Activated CD4-positive, alpha-beta T cell treated with anti-CD3 and anti-CD28 coated beads for 36 hours (primary cell): ENCODE measurements around the gene LUC7L3. TPM values are rescaled to one million over a fixed set of nuclear protein-coding genes. Genes with fewer than 3 reads are reported as not detected.

ENCODE experiments used
- ATAC-seq: fragments of 200-7000 bp; cut with Tn5 transposase; one replicate; pipeline ENCODE4 v1.10.0; 2021; ENCODE audit warnings: mild to moderate bottlenecking, moderate library complexity
- CTCF ChIA-PET: fragments of 350-600 bp; sonication (Branson Sonifier 250); formaldehyde crosslinking; loops from one replicate; lab custom pipeline; 2021; ENCODE audit warnings: antibody characterized with exemption; lab: Charles Lee
- POLR2A ChIA-PET: fragments of 350-600 bp; sonication (Branson Sonifier 250); formaldehyde crosslinking; loops from one replicate; lab custom pipeline; 2021; ENCODE audit warnings: antibody characterized with exemption, inconsistent platforms; lab: Charles Lee
- DNase-seq: peaks from one replicate; pipeline ENCODE4 v3.0.0-alpha.2; 2020
- H3K27ac Mint-ChIP-seq: one replicate; pipeline ENCODE4 v1.8.0; 2021; ENCODE audit warnings: mixed read lengths
- H3K27me3 Mint-ChIP-seq: one replicate; pipeline ENCODE4 v1.8.0; 2021; ENCODE audit warnings: mixed read lengths
- H3K36me3 Mint-ChIP-seq: one replicate; pipeline ENCODE4 v1.8.0; 2021; ENCODE audit warnings: low read depth, mixed read lengths
- H3K4me1 Mint-ChIP-seq: one replicate; pipeline ENCODE4 v1.8.0; 2021; ENCODE audit warnings: mixed read lengths
- H3K4me3 Mint-ChIP-seq: one replicate; pipeline ENCODE4 v1.8.0; 2021; ENCODE audit warnings: mild to moderate bottlenecking, moderate library complexity, mixed read lengths
- H3K9me3 Mint-ChIP-seq: one replicate; pipeline ENCODE4 v1.8.0; 2021; ENCODE audit warnings: low read depth, mixed read lengths
- intact Hi-C, 2 experiments: fragments of 100-400 bp; cut with DNase I in 1 of 2; cut with micrococcal nuclease in 1 of 2; formaldehyde crosslinking; loops; one replicate each; pipeline versions ENCODE4 v1.14.2 to v1.15.1; 2022 to 2024; cut with DNase I, micrococcal nuclease
- total RNA-seq, 2 experiments: library from RNA; stranded (reverse); gene quantifications; one replicate each; pipeline ENCODE4 v1.2.3, GENCODE V29; 2021

The LUC7L3 gene
- total RNA-seq, 2 experiments from 2014 or later = 112 to 120 TPM

DNA sequence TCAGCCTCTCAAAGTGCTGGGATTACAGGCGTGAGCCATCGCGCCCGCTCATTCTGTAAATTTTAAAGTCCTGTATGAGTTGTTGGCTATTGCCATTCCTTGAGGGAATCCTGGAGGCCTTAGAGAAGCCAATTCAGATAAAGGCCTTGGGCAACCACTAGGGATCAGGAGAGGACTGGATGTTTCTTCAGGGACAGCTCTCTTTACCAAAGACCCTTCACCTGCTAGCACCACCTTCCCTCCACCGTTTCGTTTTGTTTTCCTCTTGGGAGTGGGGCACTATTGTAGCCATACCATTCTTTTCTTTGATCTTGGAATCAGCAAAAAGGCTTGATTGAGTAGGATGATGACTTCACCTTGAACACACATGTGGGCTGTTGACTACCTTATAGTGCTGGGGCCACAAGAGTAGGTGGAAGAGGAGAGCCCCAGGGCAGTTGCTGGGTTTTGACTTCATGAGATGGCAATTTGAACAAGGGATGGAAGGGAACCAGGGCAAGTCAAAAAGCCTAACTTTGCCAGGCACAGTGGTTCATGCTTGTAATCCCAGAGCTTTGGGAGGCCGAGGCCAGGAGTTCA, 54.9 kb downstream of the LUC7L3 start:
- ATAC-seq (no peak), DNase-seq (no peak)
- intact Hi-C loops = no loop called here
- ChIA-PET POLR2A (no interaction called here), CTCF (interaction anchor here (0.9 kb wide), 1 partner anchor 8 kb away, joined by 3 read pairs; no protein-coding TSS in a partner anchor)
- Mint-ChIP-seq H3K9me3 (no peaks in the 10 kb centered on the region), H3K36me3 (no peaks in the 10 kb centered on the region), H3K27me3 (peaks cover 1% of the 10 kb centered on the region), H3K4me3 (no peak overlapping the region), H3K27ac (no peak overlapping the region), H3K4me1 (peaks cover 4% of the 10 kb centered on the region)

DNA sequence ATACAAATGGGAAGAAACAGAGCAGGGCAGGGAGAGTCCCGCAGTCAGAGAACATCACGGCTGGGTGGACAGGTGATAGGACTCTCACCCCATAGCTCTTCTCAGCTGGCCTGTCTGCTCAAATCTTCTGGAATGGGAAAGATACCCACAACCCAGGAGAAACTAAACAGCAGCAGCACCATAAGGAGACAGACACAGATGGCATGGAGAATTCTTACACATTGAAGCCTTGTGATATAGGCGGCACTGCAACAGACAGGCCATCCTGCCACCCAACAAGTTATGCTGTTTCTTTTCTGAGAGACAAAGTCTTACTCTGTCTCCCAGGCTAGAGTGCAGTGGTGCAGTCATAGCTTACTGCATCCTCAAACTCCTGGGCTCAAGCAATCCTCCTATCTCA, 56.5 kb downstream of the LUC7L3 start:
- CTCF ChIA-PET = interaction anchor here (1.1 kb wide), 2 partner anchors 13 to 45 kb away, joined by 3 read pairs; no protein-coding TSS in a partner anchor
- peaks cover 14% of the 10 kb centered on the region for H3K4me1 Mint-ChIP-seq

DNA sequence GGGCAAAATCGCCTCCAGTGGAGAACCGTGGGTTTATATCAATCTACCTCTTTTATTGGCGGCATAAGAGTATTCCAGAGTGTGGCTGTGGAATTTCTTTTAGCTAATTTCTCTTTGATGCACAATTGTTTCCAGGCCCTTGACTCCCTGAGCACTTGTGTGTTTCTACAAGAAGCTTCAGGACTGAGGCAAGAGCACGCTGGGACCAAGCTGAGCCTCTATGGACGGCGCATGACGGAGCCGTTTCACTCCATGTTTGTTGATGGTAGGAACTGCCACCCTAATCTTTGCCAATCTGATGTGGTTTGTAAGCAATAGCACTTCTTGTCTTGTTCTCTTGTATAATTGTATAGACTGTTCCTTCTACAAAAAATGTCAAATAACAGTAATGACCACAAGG, 59.1 kb downstream of the LUC7L3 start:
- no peak overlapping the region for H3K4me3 Mint-ChIP-seq
- no peak overlapping the region for H3K27ac Mint-ChIP-seq
- intact Hi-C loops = no loop called here
- ChIA-PET CTCF (interaction anchor here (0.6 to 2.0 kb wide), 4 partner anchors 24 to 179 kb away, joined by 3 to 4 read pairs (median 4); no protein-coding TSS in a partner anchor), POLR2A (no interaction called here)
- peaks cover 20% of the 10 kb centered on the region for H3K4me1 Mint-ChIP-seq
- H3K36me3 Mint-ChIP-seq = no peaks in the 10 kb centered on the region
- peaks cover 9% of the 10 kb centered on the region for H3K27me3 Mint-ChIP-seq
- DNase-seq (no peak), ATAC-seq (no peak)
- H3K9me3 Mint-ChIP-seq = no peaks in the 10 kb centered on the region

More for the DNA sequence above, 56.5 kb downstream of the LUC7L3 start:
- ATAC-seq (no peak), DNase-seq (no peak)
- Mint-ChIP-seq H3K36me3 (no peaks in the 10 kb centered on the region), H3K27me3 (peaks cover 4% of the 10 kb centered on the region), H3K9me3 (no peaks in the 10 kb centered on the region), H3K27ac (no peak overlapping the region), H3K4me3 (no peak overlapping the region)
- intact Hi-C loops = no loop called here
- POLR2A ChIA-PET = interaction anchor here (0.7 kb wide), 1 partner anchor 80 kb away, joined by 4 read pairs; no protein-coding TSS in a partner anchor

DNA sequence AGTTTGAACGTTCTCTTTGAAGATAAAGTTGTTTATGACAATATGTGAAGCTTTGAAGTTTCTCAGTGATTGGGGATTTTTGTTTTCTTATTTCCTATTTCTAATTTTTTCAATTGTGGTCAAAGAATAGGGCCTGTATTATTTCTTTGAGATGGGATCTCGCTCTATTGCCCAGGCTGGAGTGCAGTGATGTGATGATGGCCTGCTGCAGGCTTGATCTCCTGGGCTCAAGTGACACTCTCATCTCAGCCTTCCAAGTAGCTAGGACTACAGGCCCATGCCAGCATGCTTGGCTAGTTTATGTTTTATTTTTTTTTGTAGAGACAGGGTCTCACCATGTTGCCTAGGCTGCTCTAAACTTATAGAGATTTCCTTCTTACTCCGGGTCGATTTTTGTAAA, 59.6 kb downstream of the LUC7L3 start:
- ChIA-PET POLR2A (no interaction called here), CTCF (interaction anchor here (0.6 to 2.0 kb wide), 5 partner anchors 10 to 220 kb away, joined by 3 to 4 read pairs (median 4); no protein-coding TSS in a partner anchor)
- Mint-ChIP-seq H3K36me3 (no peaks in the 10 kb centered on the region), H3K27me3 (peaks cover 9% of the 10 kb centered on the region), H3K27ac (no peak overlapping the region), H3K4me1 (peaks cover 20% of the 10 kb centered on the region), H3K9me3 (no peaks in the 10 kb centered on the region), H3K4me3 (no peak overlapping the region)
- intact Hi-C loops = no loop called here
- ATAC-seq (no peak), DNase-seq (no peak)

DNA sequence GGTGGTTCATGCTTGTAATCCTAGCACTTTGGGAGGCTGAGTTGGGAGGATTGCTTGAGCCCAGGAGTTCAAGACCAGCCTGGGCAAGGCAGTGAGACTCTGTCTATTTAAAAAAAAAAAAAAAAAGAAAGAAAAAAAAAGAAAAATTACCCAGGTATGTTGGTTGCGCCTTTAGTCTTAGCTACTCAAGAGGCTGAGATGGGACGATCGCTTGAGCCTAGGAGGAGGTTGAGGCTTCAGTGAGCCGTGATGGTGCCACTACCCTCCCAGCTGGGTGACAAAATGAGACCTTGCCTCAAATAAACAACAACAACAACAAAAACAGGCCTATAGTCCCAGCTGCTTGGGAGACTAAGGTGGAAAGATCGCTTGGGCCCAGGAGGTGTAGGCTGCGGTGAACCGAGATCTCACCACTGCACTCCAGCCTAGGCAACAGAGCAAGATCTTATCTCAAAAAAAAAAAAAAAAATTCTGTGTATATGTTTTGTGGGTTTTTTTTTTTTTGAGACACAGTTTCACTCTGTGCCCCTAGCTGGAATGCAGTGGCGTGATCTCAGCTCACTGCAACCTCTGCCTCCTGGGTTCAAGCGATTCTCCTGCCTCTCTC, 60.4 kb downstream of the LUC7L3 start:
- H3K27me3 Mint-ChIP-seq = peaks cover 9% of the 10 kb centered on the region
- no peak overlapping the region for H3K4me3 Mint-ChIP-seq
- no peaks in the 10 kb centered on the region for H3K9me3 Mint-ChIP-seq
- H3K27ac Mint-ChIP-seq = no peak overlapping the region
- peaks cover 20% of the 10 kb centered on the region for H3K4me1 Mint-ChIP-seq
- ATAC-seq (peak; percentile 64), DNase-seq (peak; percentile 52)
- ChIA-PET POLR2A (interaction anchor here (0.7 kb wide), 2 partner anchors 14 to 75 kb away, joined by 3 to 5 read pairs; no protein-coding TSS in a partner anchor), CTCF (interaction anchor here (0.6 to 5.4 kb wide), 7 partner anchors 11 to 177 kb away, joined by 3 to 32 read pairs (median 4); no protein-coding TSS in a partner anchor)
- H3K36me3 Mint-ChIP-seq = no peaks in the 10 kb centered on the region
- intact Hi-C loops = loop anchor here in 1 of 2 experiments (5.0 kb wide), 1 partner anchor 372 kb away; the partner anchor contains the start of gene NME1

DNA sequence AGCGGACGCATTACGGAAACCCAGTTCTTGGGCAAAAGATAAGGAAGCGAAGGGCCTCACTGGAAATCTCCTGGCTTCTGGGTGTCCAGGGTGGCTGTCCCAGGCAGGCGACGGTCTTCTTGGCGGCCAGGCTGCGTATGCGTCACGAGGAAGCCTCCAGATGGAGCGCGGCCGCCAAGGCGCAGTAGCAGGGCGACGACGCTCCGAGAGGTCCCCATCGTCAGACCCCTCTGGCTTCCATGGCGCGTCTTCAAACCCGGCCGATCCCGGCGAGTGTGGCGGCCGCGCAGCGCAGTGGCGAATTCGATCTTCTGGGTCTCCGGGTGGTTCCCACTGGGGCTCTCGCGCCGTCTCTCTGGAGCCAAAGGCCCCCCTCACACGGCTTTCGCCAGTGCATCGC, 61.8 kb downstream of the LUC7L3 start:
- intact Hi-C loops = loop anchor here in 1 of 2 experiments (5.0 kb wide), 1 partner anchor 371 kb away; the partner anchor contains the start of gene NME1
- H3K27me3 Mint-ChIP-seq = peaks cover 9% of the 10 kb centered on the region
- POLR2A ChIA-PET = no interaction called here

DNA sequence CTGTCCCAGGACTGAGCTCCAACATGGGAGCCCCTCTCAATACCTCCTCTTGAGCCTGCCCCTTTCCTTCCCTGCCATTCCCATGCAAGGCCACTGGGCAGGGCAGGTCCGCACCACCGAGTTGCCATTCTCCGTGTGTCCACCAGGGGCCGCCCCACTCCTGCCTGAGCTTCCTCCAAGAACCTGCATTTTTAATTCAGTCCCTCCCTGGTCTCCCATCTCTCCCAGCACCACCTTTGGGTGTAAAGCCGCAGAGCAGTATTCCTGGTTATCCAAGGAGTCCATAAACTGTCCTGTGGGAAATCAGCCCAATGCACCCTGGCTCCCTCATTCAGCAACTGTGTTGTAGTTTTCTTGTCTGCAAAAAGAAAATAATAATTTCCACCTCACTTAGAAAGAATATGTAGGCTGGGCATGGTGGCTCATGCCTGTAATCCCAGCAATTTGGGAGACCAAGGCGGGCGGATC, 63.8 kb downstream of the LUC7L3 start:
- DNase-seq (peak; percentile 90), ATAC-seq (peak; percentile 89)
- intact Hi-C loops = loop anchor here (1.0 to 5.0 kb wide), 5 partner anchors 58 to 369 kb away; partner anchors contain the start of gene NME1 (in 1 of the 2)
- Mint-ChIP-seq H3K4me3 (no peak overlapping the region), H3K27ac (no peak overlapping the region), H3K9me3 (no peaks in the 10 kb centered on the region), H3K36me3 (no peaks in the 10 kb centered on the region), H3K27me3 (peaks cover 11% of the 10 kb centered on the region), H3K4me1 (peaks cover 22% of the 10 kb centered on the region)
- CTCF ChIA-PET = interaction anchor here (0.5 to 6.4 kb wide), 42 partner anchors 9 to 724 kb away, joined by 3 to 52 read pairs (median 4); partner anchors contain the start of gene NME1
- POLR2A ChIA-PET = interaction anchor here (0.6 kb wide), 1 partner anchor 362 kb away, joined by 4 read pairs; no protein-coding TSS in a partner anchor

More for the DNA sequence above, 61.8 kb downstream of the LUC7L3 start:
- ATAC-seq (no peak), DNase-seq (peak; percentile 13)
- CTCF ChIA-PET = interaction anchor here (0.6 to 6.4 kb wide), 5 partner anchors 18 to 176 kb away, joined by 3 to 52 read pairs (median 4); no protein-coding TSS in a partner anchor
- no peaks in the 10 kb centered on the region for H3K9me3 Mint-ChIP-seq
- H3K27ac Mint-ChIP-seq = peak overlapping the region; percentile 31
- no peaks in the 10 kb centered on the region for H3K36me3 Mint-ChIP-seq
- H3K4me1 Mint-ChIP-seq = peaks cover 20% of the 10 kb centered on the region
- peak overlapping the region; percentile 44 for H3K4me3 Mint-ChIP-seq

DNA sequence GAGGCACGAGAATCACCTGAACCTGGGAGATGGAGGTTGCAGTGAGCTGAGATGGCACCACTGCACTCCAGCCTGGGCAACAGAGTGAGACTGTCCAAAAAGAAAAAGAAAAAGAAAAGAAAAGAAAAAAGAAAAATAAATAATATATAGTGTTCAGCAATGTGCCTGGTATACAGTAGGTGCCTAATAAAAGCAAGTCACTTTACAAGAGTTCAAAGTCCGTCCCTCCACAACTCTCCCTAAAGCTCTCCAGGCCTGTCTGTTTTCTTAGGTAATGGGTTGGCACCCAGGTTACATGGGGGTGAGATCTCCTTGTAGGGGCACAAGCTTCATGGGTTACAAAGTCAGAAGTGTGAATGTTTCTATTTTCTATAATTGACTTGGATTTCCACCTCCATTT, 64.5 kb downstream of the LUC7L3 start:
- CTCF ChIA-PET = interaction anchor here (0.6 to 6.4 kb wide), 24 partner anchors 15 to 265 kb away, joined by 3 to 52 read pairs (median 4); no protein-coding TSS in a partner anchor
- peaks cover 22% of the 10 kb centered on the region for H3K4me1 Mint-ChIP-seq
- no peaks in the 10 kb centered on the region for H3K36me3 Mint-ChIP-seq
- DNase-seq (no peak), ATAC-seq (no peak)
- no peak overlapping the region for H3K4me3 Mint-ChIP-seq
- POLR2A ChIA-PET = no interaction called here
- no peak overlapping the region for H3K27ac Mint-ChIP-seq
- intact Hi-C loops = loop anchor here (1.0 to 5.0 kb wide), 5 partner anchors 57 to 368 kb away; partner anchors contain the start of gene NME1 (in 1 of the 2)
- peaks cover 11% of the 10 kb centered on the region for H3K27me3 Mint-ChIP-seq
- no peaks in the 10 kb centered on the region for H3K9me3 Mint-ChIP-seq

DNA sequence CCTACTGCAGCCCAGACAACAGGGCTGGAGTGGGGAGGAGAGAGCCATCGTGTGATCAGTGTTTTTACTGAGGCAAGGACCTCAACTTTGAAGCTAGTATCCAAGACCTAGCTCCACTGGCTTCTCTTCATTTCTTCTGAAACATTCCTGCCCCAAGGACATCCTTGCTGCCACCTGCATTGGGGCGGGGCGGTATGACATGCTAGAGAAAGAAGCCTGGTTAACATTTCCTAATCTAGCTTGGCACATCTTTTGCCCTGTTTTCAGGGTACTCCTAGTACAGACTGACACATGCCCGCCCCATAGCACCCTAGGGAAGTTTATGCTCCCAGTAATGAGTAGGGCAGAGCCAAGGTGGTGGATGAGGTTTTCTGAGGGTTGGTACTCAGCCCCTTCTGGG, 65.7 kb downstream of the LUC7L3 start:
- ATAC-seq (no peak), DNase-seq (no peak)
- Mint-ChIP-seq H3K4me3 (no peak overlapping the region), H3K27me3 (peaks cover 8% of the 10 kb centered on the region), H3K36me3 (no peaks in the 10 kb centered on the region), H3K9me3 (no peaks in the 10 kb centered on the region), H3K4me1 (peaks cover 14% of the 10 kb centered on the region), H3K27ac (no peak overlapping the region)
- POLR2A ChIA-PET = no interaction called here
- CTCF ChIA-PET = interaction anchor here (0.5 to 6.4 kb wide), 12 partner anchors 14 to 172 kb away, joined by 3 to 52 read pairs (median 4); no protein-coding TSS in a partner anchor
- intact Hi-C loops = no loop called here

DNA sequence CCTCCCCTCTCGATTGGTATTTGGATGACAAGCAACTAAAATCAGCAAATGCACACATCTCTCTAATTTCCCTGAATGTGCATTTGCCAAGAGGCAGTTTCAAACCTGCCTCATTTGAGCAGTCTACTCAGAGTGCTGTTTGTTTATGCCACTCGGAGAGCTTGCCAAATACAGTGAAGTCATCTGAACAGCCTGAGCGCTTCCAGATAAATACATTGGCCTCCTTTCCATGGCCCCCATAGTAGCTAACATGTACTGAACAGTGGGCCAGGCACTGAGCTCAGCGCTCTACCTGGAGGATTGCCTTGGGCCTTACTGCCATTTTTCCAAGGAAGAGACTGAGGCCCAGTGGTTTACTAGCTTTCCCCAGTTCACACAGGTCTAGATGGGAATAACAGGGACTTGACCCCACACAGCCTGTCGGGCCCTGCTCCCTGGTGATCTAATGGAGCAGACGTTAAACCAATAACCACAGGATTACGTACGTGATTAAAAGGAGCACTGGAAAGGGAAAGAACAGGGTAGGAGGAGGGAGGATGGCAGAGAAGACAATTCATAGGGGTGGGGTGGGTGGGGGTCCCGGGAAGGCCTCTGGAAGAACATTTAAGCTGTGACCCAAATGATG, 66.7 kb downstream of the LUC7L3 start:
- Mint-ChIP-seq H3K27me3 (peaks cover 8% of the 10 kb centered on the region), H3K36me3 (no peaks in the 10 kb centered on the region), H3K9me3 (no peaks in the 10 kb centered on the region), H3K4me1 (peaks cover 9% of the 10 kb centered on the region), H3K4me3 (no peak overlapping the region), H3K27ac (no peak overlapping the region)
- no peak for ATAC-seq
- ChIA-PET CTCF (interaction anchor here (0.5 to 6.4 kb wide), 6 partner anchors 14 to 169 kb away, joined by 3 to 52 read pairs (median 4); no protein-coding TSS in a partner anchor), POLR2A (no interaction called here)
- no peak for DNase-seq
- intact Hi-C loops = no loop called here
